Natural killer cell (primary cell): ENCODE data around the gene SARS2. TPM values are rescaled to one million over a fixed set of nuclear protein-coding genes. Genes with fewer than 3 reads are reported as not detected.

Experiments used
- ATAC-seq, 3 donors: fragments of 150-1000 bp in 2 of 3; fragments of 200-7000 bp in 1 of 3; cut with Tn5 transposase; 1 replicate in 1 of 3; 2 replicates in 2 of 3; pipeline ENCODE4 v1.10.0; 2021; ENCODE audit warnings: mild to moderate bottlenecking in 2 of 3, moderate library complexity in 2 of 3
- DNase-seq, 2 donors: peaks; one replicate each; pipeline versions ENCODE4 v3.0.0 to v3.0.0-alpha.2; 2013 to 2021; ENCODE audit warnings: mixed read lengths in 1 of 2
- H3K27ac ChIP-seq: one replicate; pipeline ENCODE4 v1.5.1; 2013; ENCODE audit warnings: mild to moderate bottlenecking, low read length
- H3K27me3 ChIP-seq: one replicate; pipeline ENCODE4 v1.6.1; 2013; ENCODE audit warnings: low read length; ENCODE audit not compliant: control insufficient read depth, insufficient read depth
- H3K36me3 ChIP-seq: one replicate; pipeline ENCODE4 v1.6.1; 2013; ENCODE audit warnings: low read length; ENCODE audit not compliant: control insufficient read depth, insufficient read depth
- H3K4me1 ChIP-seq: one replicate; pipeline ENCODE4 v1.6.1; 2013; ENCODE audit warnings: low read length; ENCODE audit not compliant: control insufficient read depth, insufficient read depth
- H3K4me3 ChIP-seq: one replicate; pipeline ENCODE4 v1.5.1; 2013; ENCODE audit warnings: low read length
- H3K9me3 ChIP-seq: one replicate; pipeline ENCODE4 v1.6.1; 2013; ENCODE audit warnings: low read length; ENCODE audit not compliant: control insufficient read depth, insufficient read depth
- H3K27ac Mint-ChIP-seq, 2 donors: one replicate each; pipeline ENCODE4 v1.8.0; 2022; ENCODE audit warnings: mild to moderate bottlenecking in 2 of 2, mixed read lengths in 2 of 2, moderate library complexity in 1 of 2
- H3K27me3 Mint-ChIP-seq, 2 donors: one replicate each; pipeline ENCODE4 v1.8.0; 2022; ENCODE audit warnings: low read depth in 2 of 2, mixed read lengths in 2 of 2
- H3K36me3 Mint-ChIP-seq: one replicate; pipeline ENCODE4 v1.8.0; 2022; ENCODE audit warnings: mixed read lengths
- H3K4me1 Mint-ChIP-seq, 2 donors: one replicate each; pipeline ENCODE4 v1.8.0; 2022; ENCODE audit warnings: mixed read lengths in 2 of 2
- H3K4me3 Mint-ChIP-seq: one replicate; pipeline ENCODE4 v1.8.0; 2022; ENCODE audit warnings: mild to moderate bottlenecking, moderate library complexity, mixed read lengths
- H3K9me3 Mint-ChIP-seq, 2 donors: one replicate each; pipeline ENCODE4 v1.8.0; 2022; ENCODE audit warnings: mixed read lengths in 2 of 2
- CTCF ChIP-seq: fragments of 200-600 bp; IDR thresholded peaks from one replicate; pipeline ENCODE4 v1.8.0; 2022; ENCODE audit warnings: antibody characterized with exemption
- WGBS: methylation state at CpG from one replicate; pipeline ENCODE4 v1.1.7; 2013; ENCODE audit warnings: missing lambda C conversion rate; ENCODE audit not compliant: insufficient coverage; 5-methylcytosine and 5-hydroxymethylcytosine counted together
- intact Hi-C: fragments of 100-400 bp; cut with micrococcal nuclease; formaldehyde crosslinking; loops from one replicate; pipeline ENCODE4 v1.14.2; 2022
- total RNA-seq, 4 donors: library from RNA; stranded (reverse); fragments of 120-200 nt in 1 of 4; gene quantifications; one replicate each; pipeline versions ENCODE4 v1.2.3 to v1.2.4, GENCODE V29; 2013 to 2022

Gene SARS2
- total RNA-seq, 3 donors from 2014 or later (not counting 1 experiment from before 2014, with no cell fraction given), result 25.4 to 53.0 (median 38.9) TPM

GRCh38 chr19:38939957-38940356 lies 9.4 kb upstream of the SARS2 start:
- Histone ChIP-seq H3K27ac (no peak overlapping the region), H3K27me3 (no peaks in the 10 kb centered on the region), H3K9me3 (no peaks in the 10 kb centered on the region), H3K4me1 (no peaks in the 10 kb centered on the region), H3K36me3 (no peaks in the 10 kb centered on the region), H3K4me3 (no peak overlapping the region)
- Mint-ChIP-seq H3K4me1 (no peaks in the 10 kb centered on the region), H3K36me3 (no peaks in the 10 kb centered on the region), H3K9me3 (no peaks in the 10 kb centered on the region), H3K4me3 (no peak overlapping the region), H3K27me3 (peaks cover 15 to 22% of the 10 kb centered on the region in 2 donors), H3K27ac (no peak overlapping the region)
- ATAC-seq (no peak), DNase-seq (no peak)
- no peak for TF ChIP-seq CTCF
- intact Hi-C loops, result loop anchor here (10.0 kb wide), 1 partner anchor 175 kb away; no protein-coding TSS in a partner anchor
- WGBS, result 34% methylated on average over 5 of the region's 5 CpGs

GRCh38 chr19:38933544-38933943 lies 3.0 kb upstream of the SARS2 start:
- ATAC-seq (no peak), DNase-seq (no peak)
- TF ChIP-seq CTCF, result no peak
- H3K4me3 ChIP-seq, result no peak overlapping the region
- Mint-ChIP-seq H3K4me3 (no peak overlapping the region), H3K4me1 (peaks cover 35 to 43% of the 10 kb centered on the region in 2 donors), H3K9me3 (no peaks in the 10 kb centered on the region), H3K36me3 (no peaks in the 10 kb centered on the region), H3K27ac (peak overlapping the region; percentile 14 to 24), H3K27me3 (no peaks in the 10 kb centered on the region)
- no peaks in the 10 kb centered on the region for H3K9me3 ChIP-seq
- peaks cover 30% of the 10 kb centered on the region for H3K4me1 ChIP-seq
- WGBS, result 72% methylated on average over 4 of the region's 4 CpGs
- peaks cover 14% of the 10 kb centered on the region for H3K36me3 ChIP-seq
- no peaks in the 10 kb centered on the region for H3K27me3 ChIP-seq
- H3K27ac ChIP-seq, result no peak overlapping the region
- intact Hi-C loops, result loop anchor here (2.0 to 10.0 kb wide), 3 partner anchors 169 to 389 kb away; no protein-coding TSS in a partner anchor

GRCh38 chr19:38932425-38933179 lies 2.0 kb upstream of the SARS2 start:
- Mint-ChIP-seq H3K27me3 (no peaks in the 10 kb centered on the region), H3K4me1 (peaks cover 44 to 52% of the 10 kb centered on the region in 2 donors), H3K36me3 (no peaks in the 10 kb centered on the region), H3K9me3 (no peaks in the 10 kb centered on the region), H3K27ac (peak overlapping the region; percentile 91 to 99), H3K4me3 (peak overlapping the region; percentile 59)
- peaks cover 14% of the 10 kb centered on the region for H3K36me3 ChIP-seq
- ATAC-seq, result no peak
- no peaks in the 10 kb centered on the region for H3K9me3 ChIP-seq
- WGBS, result 95% methylated on average over 29 of the region's 29 CpGs
- H3K4me1 ChIP-seq, result peaks cover 38% of the 10 kb centered on the region
- peak in 1 of 2 donors; percentile 71 for DNase-seq
- intact Hi-C loops, result loop anchor here (2.0 to 10.0 kb wide), 3 partner anchors 168 to 388 kb away; no protein-coding TSS in a partner anchor
- no peak overlapping the region for H3K4me3 ChIP-seq
- no peak overlapping the region for H3K27ac ChIP-seq
- TF ChIP-seq CTCF, result peak; percentile 47
- H3K27me3 ChIP-seq, result no peaks in the 10 kb centered on the region
